Gastrocnemius medialis (tissue), 4 donors: ENCODE measurements around the gene ANKRD11. TPM values are rescaled to one million over a fixed set of nuclear protein-coding genes. Genes with fewer than 3 reads are reported as not detected.

ENCODE experiments used
- ATAC-seq, 2 donors: fragments of 150-250 bp; one replicate each; pipeline ENCODE4 v1.9.1; 2016
- DNase-seq, 2 donors: peaks; one replicate each; pipeline ENCODE4 v3.0.0-alpha.2; 2019
- H3K27ac ChIP-seq, 4 donors: fragments of 200-600 bp; sonication (generic); 1 replicate in 1 of 4; 2 replicates in 3 of 4; pipeline ENCODE4 v1.5.1; 2016 to 2018; ENCODE audit warnings: mild to moderate bottlenecking in 2 of 4, moderate library complexity in 1 of 4
- H3K27me3 ChIP-seq, 3 donors: fragments of 200-600 bp; sonication (generic) in 2 of 3; 1 replicate in 1 of 3; 2 replicates in 2 of 3; pipeline versions ENCODE4 v1.5.1 to v1.6.0; 2016 to 2019; ENCODE audit warnings: mild to moderate bottlenecking in 1 of 3, moderate library complexity in 1 of 3
- H3K36me3 ChIP-seq, 2 donors: fragments of 200-600 bp; sonication (generic) in 1 of 2; one replicate each; pipeline ENCODE4 v1.5.1; 2017 to 2018
- H3K4me1 ChIP-seq, 2 donors: fragments of 200-600 bp; sonication (generic) in 1 of 2; one replicate each; pipeline ENCODE4 v1.5.1; 2016 to 2017; ENCODE audit warnings: mild to moderate bottlenecking in 2 of 2
- H3K4me3 ChIP-seq, 4 donors: fragments of 200-600 bp; sonication (generic) in 3 of 4; 1 replicate in 1 of 4; 2 replicates in 3 of 4; pipeline ENCODE4 v1.5.1; 2016 to 2019; ENCODE audit warnings: mild to moderate bottlenecking in 2 of 4
- H3K9me3 ChIP-seq, 3 donors: fragments of 200-600 bp; sonication (generic) in 2 of 3; 1 replicate in 1 of 3; 2 replicates in 2 of 3; pipeline ENCODE4 v1.5.1; 2016 to 2019
- POLR2A ChIP-seq, 2 donors: fragments of 450-650 bp; IDR thresholded peaks; one replicate each; pipeline ENCODE4 v1.6.1; 2017; ENCODE audit warnings: antibody characterized with exemption in 2 of 2, mild to moderate bottlenecking in 2 of 2, moderate library complexity in 2 of 2
- in situ Hi-C, 4 donors: fragments of 200-750 bp; cut with MboI; loops; one replicate each; pipeline versions ENCODE4 v1.15.0 to v1.8.0; 2017; ENCODE audit warnings: low sequenced_read_pairs in 4 of 4
- intact Hi-C: fragments of 100-400 bp; cut with DNase I; formaldehyde crosslinking; loops from one replicate; pipeline ENCODE4 v1.15.1; 2023; ENCODE audit warnings: low total_unique reads
- total RNA-seq, 4 donors: library from RNA; depleted of rRNA; stranded (reverse); fragments of >200 nt; gene quantifications; one replicate each; pipeline versions ENCODE4 v1.1.0 to v1.2.3, GENCODE V29; 2016
- TF ChIP-seq, protein P1 (sequence below), 5 experiments: fragments of 450-650 bp in 3 of 5; fragments of 200-600 bp in 2 of 5; sonication (generic) in 2 of 5; IDR thresholded peaks in 4 of 5; conservative IDR thresholded peaks in 1 of 5; 1 replicate in 4 of 5; 2 replicates in 1 of 5; pipeline ENCODE4 v1.5.1; 2016 to 2019; ENCODE audit warnings: antibody characterized with exemption in 5 of 5, mild to moderate bottlenecking in 3 of 5, moderate library complexity in 3 of 5

The ANKRD11 gene
- total RNA-seq, 4 donors from 2014 or later: 26.0 to 77.0 (median 55.0) TPM

DNA sequence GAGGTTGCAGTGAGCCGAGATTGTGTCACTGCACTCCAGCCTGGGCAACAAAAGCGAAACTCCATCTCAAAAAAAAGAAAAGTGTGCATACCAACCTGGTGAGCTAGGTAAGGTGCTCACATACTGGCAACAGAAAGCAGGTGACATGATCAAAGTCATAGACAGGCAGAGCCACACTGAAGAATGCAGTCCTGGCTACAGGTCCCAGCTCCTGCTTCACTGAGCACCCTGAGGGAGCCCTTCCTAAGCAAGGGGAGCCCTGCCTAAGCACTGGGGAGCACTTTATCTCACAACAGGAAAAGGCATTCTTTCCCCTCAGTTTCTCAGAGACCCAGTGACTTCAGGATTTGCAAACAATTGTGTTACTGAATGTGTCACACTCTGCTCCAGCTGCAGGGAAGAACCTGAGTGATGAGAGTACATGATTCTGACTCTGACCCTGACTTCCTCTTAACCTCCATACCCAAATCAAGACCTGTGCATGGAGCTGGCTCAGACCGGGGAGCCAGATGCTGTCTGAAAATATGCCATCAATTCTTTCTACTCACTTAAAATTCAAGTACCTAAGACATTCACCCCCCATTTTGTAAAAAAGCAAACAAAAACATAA lies 40.5 kb downstream of the ANKRD11 start:
- ATAC-seq: no peak

DNA sequence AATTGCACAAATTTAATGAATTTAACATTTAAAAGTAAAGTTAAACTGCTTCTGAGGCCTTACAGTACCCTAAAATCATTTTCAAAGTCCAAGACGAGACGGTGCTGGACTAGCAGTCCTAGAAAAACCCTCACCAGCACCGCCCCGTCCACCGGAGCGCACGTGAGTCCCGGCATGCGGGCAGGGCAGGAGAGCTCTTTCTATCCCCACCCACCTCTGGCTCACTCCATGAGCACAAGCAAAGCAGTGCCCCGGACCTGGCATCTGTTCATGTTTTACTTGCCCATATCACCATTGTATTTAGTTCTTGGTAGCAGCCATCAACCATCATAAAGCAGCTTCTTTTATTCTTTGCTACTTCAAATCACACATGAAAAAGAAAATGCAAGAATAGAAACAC lies 41.7 kb downstream of the ANKRD11 start:
- peak; percentile 32 for DNase-seq
- in situ Hi-C loops: no loop called here
- TF ChIP-seq, protein P1, sequence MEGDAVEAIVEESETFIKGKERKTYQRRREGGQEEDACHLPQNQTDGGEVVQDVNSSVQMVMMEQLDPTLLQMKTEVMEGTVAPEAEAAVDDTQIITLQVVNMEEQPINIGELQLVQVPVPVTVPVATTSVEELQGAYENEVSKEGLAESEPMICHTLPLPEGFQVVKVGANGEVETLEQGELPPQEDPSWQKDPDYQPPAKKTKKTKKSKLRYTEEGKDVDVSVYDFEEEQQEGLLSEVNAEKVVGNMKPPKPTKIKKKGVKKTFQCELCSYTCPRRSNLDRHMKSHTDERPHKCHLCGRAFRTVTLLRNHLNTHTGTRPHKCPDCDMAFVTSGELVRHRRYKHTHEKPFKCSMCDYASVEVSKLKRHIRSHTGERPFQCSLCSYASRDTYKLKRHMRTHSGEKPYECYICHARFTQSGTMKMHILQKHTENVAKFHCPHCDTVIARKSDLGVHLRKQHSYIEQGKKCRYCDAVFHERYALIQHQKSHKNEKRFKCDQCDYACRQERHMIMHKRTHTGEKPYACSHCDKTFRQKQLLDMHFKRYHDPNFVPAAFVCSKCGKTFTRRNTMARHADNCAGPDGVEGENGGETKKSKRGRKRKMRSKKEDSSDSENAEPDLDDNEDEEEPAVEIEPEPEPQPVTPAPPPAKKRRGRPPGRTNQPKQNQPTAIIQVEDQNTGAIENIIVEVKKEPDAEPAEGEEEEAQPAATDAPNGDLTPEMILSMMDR (IDR thresholded peaks at IDR 0.05 in 4 of 5, conservative IDR thresholded peaks at IDR 0.05 in 1 of 5): no peak

More for the DNA sequence above, 40.5 kb downstream of the ANKRD11 start:
- H3K4me1 ChIP-seq: peaks cover 62 to 80% of the 10 kb centered on the region in 2 donors
- H3K4me3 ChIP-seq: no peak overlapping the region
- intact Hi-C loops: no loop called here
- H3K27ac ChIP-seq: no peak overlapping the region
- DNase-seq: no peak
- H3K9me3 ChIP-seq: no peaks in the 10 kb centered on the region
- H3K36me3 ChIP-seq: no peaks in the 10 kb centered on the region
- no peak for TF ChIP-seq POLR2A (IDR thresholded peaks at IDR 0.05)
- TF ChIP-seq, protein P1 (IDR thresholded peaks at IDR 0.05 in 4 of 5, conservative IDR thresholded peaks at IDR 0.05 in 1 of 5): no peak
- H3K27me3 ChIP-seq: no peaks in the 10 kb centered on the region
- in situ Hi-C loops: no loop called here

DNA sequence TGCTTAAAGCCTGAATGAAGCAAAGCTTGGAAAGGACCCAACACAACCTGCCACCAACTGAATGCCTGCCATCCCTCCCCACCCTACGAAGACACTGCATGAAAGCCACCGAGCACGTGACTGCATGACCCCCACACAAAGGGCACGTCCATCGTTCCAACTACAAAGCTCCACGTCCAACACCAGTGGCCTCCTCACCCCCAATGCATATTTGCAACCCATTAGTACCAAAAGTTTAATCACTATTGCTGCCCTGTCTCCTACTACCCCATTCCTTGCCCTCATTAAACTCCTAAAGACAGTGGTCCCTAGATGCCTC lies 43.4 kb downstream of the ANKRD11 start:
- intact Hi-C loops (loop anchor here (2.0 kb wide), 1 partner anchor 20 kb away; no protein-coding TSS in a partner anchor), in situ Hi-C loops (no loop called here)
- DNase-seq: no peak
- Histone ChIP-seq H3K27me3 (no peaks in the 10 kb centered on the region), H3K36me3 (no peaks in the 10 kb centered on the region), H3K4me1 (peaks cover 62 to 86% of the 10 kb centered on the region in 2 donors), H3K9me3 (no peaks in the 10 kb centered on the region), H3K27ac (peak overlapping the region in 3 of 4 donors; percentile 9 to 45 (median 30)), H3K4me3 (no peak overlapping the region)
- TF ChIP-seq POLR2A (IDR thresholded peaks at IDR 0.05): no peak
- TF ChIP-seq, protein P1 (IDR thresholded peaks at IDR 0.05 in 4 of 5, conservative IDR thresholded peaks at IDR 0.05 in 1 of 5): no peak
- no peak for ATAC-seq

More for the DNA sequence above, 41.7 kb downstream of the ANKRD11 start:
- Histone ChIP-seq H3K36me3 (no peaks in the 10 kb centered on the region), H3K4me3 (no peak overlapping the region), H3K4me1 (peaks cover 62 to 86% of the 10 kb centered on the region in 2 donors), H3K27me3 (no peaks in the 10 kb centered on the region), H3K9me3 (no peaks in the 10 kb centered on the region), H3K27ac (peak overlapping the region in 1 of 4 donors; percentile 18)
- peak in 1 of 2 donors; percentile 66 for ATAC-seq
- intact Hi-C loops: no loop called here

DNA sequence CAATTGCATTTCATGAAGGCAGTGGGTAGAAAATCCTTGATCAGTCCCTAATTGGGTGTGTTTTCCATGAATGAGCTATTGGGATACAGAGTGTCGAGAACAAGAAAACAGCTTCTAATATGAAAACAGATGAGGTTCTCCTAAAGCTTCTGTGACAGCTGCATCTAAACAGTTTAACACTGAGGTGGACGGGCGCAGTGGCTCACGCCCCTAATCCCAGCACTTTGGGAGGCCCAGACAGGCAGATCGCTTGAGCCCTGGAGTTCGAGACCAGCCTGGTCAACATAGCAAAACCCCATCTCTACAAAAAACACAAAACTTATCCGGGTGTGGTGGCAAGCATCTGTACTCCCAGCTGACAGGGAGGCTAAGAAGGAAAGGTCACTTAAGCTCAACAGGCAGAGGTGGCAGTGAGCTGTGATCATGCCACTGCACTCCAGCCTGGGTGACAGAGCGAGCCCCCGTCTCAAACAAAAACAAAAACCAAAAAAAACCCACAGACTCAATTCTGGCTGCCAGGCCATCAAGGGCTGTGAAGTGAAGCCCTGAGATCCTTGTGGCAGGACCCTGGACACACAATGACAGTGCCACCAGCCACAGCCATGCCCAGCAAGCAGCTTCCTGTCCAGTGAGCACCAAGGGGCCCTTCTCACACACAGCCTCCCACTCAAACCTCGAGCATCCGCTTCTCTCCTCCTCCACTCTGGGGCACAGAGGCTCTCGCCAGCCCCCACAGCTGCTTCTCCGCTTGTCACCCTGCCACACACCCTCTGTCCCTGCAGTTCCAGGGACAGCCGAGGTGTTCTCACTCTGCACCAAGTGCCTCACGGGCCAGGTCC lies 44.0 kb downstream of the ANKRD11 start:
- Histone ChIP-seq H3K4me3 (no peak overlapping the region), H3K9me3 (no peaks in the 10 kb centered on the region), H3K4me1 (peaks cover 68 to 84% of the 10 kb centered on the region in 2 donors), H3K27me3 (no peaks in the 10 kb centered on the region), H3K27ac (peak overlapping the region in 3 of 4 donors; percentile 9 to 45 (median 30)), H3K36me3 (no peaks in the 10 kb centered on the region)
- TF ChIP-seq, protein P1 (IDR thresholded peaks at IDR 0.05 in 4 of 5, conservative IDR thresholded peaks at IDR 0.05 in 1 of 5): no peak
- no peak for TF ChIP-seq POLR2A (IDR thresholded peaks at IDR 0.05)
- intact Hi-C loops: loop anchor here (2.0 kb wide), 1 partner anchor 20 kb away; no protein-coding TSS in a partner anchor
- DNase-seq (peak in 1 of 2 donors; percentile 37), ATAC-seq (no peak)
- in situ Hi-C loops: no loop called here
